HUDEP-2 (cell line): ENCODE results near the gene SH3PXD2A.

Experiments used
- DNase-seq, 76 experiments: peaks; one replicate each; lab custom pipeline; 2025; ENCODE audit not compliant: unreplicated experiment in 76 of 76; lab: John Stamatoyannopoulos, UW

The SH3PXD2A gene

GRCh38 chr10:103756277-103756869, 99.0 kb downstream of the SH3PXD2A start:
- DNase-seq = no peak

- DNase-seq = peak in 22 of 76 experiments; percentile 1 to 23 (median 6)
Measured at GRCh38 chr10:103752680-103753248, 102.6 kb downstream of the SH3PXD2A start.

DNA sequence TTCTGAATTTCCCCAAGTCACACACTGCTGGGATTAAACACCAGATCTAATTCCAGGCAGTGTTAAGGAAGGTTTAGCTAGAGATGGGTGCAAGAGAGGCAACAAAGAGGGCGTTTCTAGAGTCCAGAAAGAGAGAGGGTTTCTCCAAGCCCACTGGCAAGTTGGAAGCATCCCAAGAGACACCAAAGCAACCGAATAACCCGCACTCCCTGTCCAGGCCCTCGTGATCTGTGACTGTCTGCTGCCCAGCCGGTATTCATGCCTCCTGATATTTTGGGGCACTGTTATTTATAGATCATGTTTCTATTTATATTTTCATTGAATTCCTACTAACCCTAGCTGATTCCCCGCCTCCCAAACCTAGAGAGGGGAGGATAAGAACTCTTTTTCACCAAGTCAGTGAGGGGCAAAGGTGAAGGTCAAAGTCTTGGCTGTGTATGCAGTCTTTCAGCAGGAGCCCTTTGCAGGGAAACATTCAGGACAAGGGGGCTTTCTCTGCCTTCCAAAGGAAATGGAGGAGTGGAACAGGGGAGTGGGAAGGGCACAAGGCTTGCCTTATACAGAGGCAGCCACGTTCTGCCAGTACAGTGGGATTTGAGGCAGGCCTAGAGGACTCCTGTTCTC, 103.6 kb downstream of the SH3PXD2A start:
- DNase-seq = no peak

DNA sequence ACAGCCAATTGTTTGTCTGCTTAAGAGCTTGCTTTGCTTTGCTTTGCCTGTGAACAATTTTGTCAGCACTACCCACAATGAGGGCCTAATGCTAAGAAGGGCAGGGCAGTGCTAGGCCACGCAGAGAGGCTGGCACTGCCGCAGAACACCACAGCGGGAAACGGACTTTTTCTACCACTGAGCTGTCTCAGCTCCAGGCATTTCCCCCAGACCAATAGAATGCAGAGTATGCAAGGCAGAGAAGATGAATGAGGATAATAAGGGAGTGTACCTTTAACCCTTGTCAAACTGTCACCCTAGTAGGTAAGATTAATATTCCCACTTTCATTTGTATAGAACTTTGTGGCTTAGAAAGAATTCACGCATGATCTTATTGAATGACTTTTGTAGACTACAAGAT, 104.5 kb downstream of the SH3PXD2A start:
- DNase-seq = no peak

- no peak for DNase-seq
Measured at GRCh38 chr10:103749779-103750178, 105.6 kb downstream of the SH3PXD2A start.

DNA sequence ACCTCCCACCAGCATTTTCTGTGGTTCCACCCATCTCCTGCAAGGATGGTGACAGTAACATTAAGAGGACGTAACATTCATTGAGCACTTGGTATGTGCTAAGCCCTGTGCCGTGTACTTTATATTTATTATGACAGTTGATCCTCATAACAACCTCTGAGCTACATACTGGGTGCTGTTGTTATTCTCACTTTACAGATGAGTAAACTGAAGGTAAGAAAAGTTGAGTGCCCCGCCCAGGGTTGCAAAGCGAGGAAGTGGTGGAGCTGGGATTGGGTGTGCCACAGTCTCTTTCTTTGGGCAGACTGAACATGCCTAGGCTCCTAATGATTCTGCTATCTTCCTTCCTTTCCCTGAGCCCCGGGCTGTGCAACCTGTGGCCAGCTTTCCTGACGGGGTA, 107.4 kb downstream of the SH3PXD2A start:
- no peak for DNase-seq

GRCh38 chr10:103747193-103747865, 108.0 kb downstream of the SH3PXD2A start:
- DNase-seq = no peak

- DNase-seq = no peak
Measured at GRCh38 chr10:103746598-103746997, 108.8 kb downstream of the SH3PXD2A start.

DNA sequence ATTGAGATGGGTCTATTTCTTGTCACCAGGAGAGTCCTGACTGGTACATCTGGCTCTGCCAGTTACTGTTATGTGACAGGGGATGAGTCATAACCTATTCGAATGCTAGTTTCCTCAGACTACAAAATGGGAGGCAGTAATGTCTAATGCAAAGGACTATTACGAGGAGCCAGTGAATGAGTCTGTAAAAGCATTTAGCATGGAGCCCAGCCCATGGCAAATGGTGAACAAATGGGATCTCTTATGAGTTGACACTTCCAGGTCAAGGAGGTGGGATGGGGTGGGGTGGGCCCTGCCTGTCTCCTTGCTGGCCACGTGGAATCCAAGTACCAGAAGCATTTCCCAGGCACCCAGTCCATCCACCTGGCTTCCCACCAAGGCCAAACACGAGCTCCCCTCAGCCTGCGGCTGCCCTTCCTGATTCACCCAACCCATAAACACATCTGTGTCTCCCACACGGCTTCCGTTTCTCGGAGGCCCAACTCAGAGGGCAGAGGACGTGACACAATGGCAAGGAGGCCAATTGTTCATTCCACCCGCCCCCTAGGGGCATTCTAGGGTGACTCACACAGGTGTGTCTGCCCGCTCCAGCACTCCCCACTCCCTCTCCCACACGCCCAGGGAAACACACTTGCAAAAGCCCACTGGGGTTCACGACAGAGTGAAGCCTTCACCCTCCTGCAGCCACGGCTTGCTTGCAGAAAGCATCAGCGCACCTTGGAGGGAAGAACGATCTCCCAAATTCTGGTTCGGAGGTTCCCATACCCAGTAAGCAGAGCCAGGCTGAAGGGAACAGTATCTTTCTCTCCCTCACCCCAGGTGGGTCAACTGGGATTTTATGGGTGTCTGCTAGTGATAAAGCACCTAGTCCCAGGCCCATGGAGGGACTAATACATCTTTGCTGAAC, 109.8 kb downstream of the SH3PXD2A start:
- DNase-seq = no peak

- DNase-seq = no peak
Measured at GRCh38 chr10:103742824-103743223, 112.6 kb downstream of the SH3PXD2A start.

DNA sequence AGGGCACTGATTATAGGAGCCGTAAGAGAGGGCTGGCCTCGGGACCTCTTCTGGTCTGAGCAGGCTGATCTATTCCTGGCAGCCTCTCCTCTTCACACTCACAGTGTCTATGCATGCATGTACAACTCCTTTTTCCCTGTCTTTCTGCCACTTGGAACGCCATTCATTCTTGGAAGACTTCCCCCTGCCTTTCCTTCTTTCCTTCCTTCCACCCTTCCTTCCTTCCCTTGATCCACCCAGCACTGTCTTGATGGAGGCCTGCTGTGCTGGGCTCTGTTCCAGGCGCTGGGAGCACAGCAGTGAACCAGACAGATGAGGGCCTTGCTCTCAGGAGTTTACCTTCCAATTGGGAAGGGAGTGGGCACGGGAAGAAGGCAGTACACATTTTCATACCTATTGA, 114.8 kb downstream of the SH3PXD2A start:
- no peak for DNase-seq

GRCh38 chr10:103739039-103739764, 116.2 kb downstream of the SH3PXD2A start:
- no peak for DNase-seq

DNA sequence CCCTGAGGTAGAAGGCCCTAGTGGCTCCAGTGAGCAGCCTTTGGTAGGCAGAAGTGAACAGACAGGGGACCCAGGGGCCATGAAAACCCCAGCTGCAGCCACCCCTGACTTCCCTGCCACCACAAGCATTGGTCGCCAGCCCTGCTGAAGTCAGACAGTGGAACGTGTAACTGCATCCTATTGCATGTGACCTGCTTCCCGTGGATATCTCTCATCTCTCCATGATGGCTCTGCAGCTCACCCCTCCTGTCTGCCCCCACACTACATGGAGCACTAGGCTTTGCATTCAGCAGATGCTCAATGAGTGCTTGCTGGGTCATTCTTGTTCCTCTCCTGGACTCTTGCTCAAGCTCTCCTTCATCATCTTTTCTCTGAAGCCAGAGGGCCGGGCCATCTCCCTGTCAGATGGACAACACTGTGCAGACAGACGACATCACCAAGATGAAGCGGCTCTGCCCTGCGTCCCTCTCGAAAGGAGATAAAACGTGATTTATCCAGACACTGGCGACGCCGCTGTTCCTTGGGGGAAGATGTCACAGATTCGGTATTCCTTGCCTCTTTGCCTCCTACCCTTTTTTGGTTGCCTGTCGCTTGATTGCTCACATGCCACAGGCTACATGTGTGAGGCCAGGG, 117.5 kb downstream of the SH3PXD2A start:
- no peak for DNase-seq

GRCh38 chr10:103736763-103737162, 118.6 kb downstream of the SH3PXD2A start:
- peak in 9 of 76 experiments; percentile 2 to 33 (median 9) for DNase-seq

- DNase-seq = no peak
Measured at GRCh38 chr10:103736044-103736443, 119.3 kb downstream of the SH3PXD2A start.

GRCh38 chr10:103734731-103735130, 120.6 kb downstream of the SH3PXD2A start:
- no peak for DNase-seq

DNA sequence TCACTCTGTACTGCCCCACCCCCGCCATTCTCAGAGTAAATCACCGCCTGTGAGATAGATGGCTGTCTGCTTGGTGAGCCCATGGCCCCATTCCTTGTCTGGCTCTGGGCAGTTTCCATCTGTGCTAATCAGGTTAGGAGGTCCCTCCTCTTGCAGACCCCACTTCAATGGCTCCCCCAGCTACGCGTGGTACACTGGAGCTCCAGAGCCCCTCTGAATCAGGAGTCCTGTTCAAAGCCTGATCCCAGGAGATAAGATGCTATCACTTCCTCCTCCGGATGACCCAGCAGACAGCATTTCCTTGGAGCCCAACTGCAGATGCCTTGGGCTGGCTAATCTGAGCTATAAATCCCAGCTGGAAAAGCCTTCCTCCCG, 122.3 kb downstream of the SH3PXD2A start:
- DNase-seq = no peak

GRCh38 chr10:103732339-103733044, 122.9 kb downstream of the SH3PXD2A start:
- no peak for DNase-seq
